Heart left ventricle (tissue), 16 donors: ENCODE results near the gene CRELD2. TPM values are rescaled to one million over a fixed set of nuclear protein-coding genes. Genes with fewer than 3 reads are reported as not detected.

Source experiments
- ATAC-seq, 4 donors: fragments of 200-7000 bp; cut with Tn5 transposase; one replicate each; pipeline ENCODE4 v1.9.1; 2020 to 2022; ENCODE audit warnings: moderate library complexity in 4 of 4, mild to moderate bottlenecking in 3 of 4, moderate number of reproducible peaks in 1 of 4
- DNase-seq, 5 donors: peaks; one replicate each; pipeline ENCODE4 v3.0.0-alpha.2; 2020
- H3K27ac ChIP-seq, 12 donors: fragments of 200-600 bp; sonication (generic) in 4 of 12; one replicate each; pipeline versions ENCODE4 v1.5.0 to v1.8.0; 2016 to 2022; ENCODE audit warnings: mild to moderate bottlenecking in 2 of 12
- H3K27me3 ChIP-seq, 9 donors: fragments of 200-600 bp; sonication (generic) in 2 of 9; one replicate each; pipeline versions ENCODE4 v1.5.1 to v1.8.0; 2016 to 2022; ENCODE audit warnings: mild to moderate bottlenecking in 3 of 9
- H3K36me3 ChIP-seq, 9 donors: fragments of 200-600 bp; sonication (generic) in 2 of 9; one replicate each; pipeline versions ENCODE4 v1.5.0 to v1.8.0; 2018 to 2022; ENCODE audit warnings: mild to moderate bottlenecking in 2 of 9
- H3K4me1 ChIP-seq, 12 donors: fragments of 200-600 bp; sonication (generic) in 4 of 12; one replicate each; pipeline versions ENCODE4 v1.5.0 to v1.8.0; 2016 to 2022; ENCODE audit warnings: mild to moderate bottlenecking in 3 of 12
- H3K4me3 ChIP-seq, 12 donors: fragments of 200-600 bp; sonication (generic) in 4 of 12; one replicate each; pipeline versions ENCODE4 v1.5.0 to v1.8.0; 2017 to 2022; ENCODE audit warnings: mild to moderate bottlenecking in 9 of 12, moderate library complexity in 4 of 12
- H3K9me3 ChIP-seq, 12 donors: fragments of 200-600 bp; sonication (generic) in 4 of 12; one replicate each; pipeline versions ENCODE4 v1.5.0 to v1.8.0; 2016 to 2022; ENCODE audit warnings: mild to moderate bottlenecking in 1 of 12
- POLR2A ChIP-seq, 2 donors: fragments of 450-650 bp; IDR thresholded peaks; one replicate each; pipeline ENCODE4 v1.6.1; 2017; ENCODE audit warnings: antibody characterized with exemption in 2 of 2, mild to moderate bottlenecking in 2 of 2, moderate library complexity in 2 of 2
- WGBS, 4 donors: extraction: QIAGEN DNeasy Blood & Tissue Kit in 2 of 4; methylation state at CpG; one replicate each; pipeline versions ENCODE4 v1.1.5 to v1.1.7; 2013 to 2018; 5-methylcytosine and 5-hydroxymethylcytosine counted together
- intact Hi-C, 10 donors: fragments of 100-400 bp; cut with DNase I; formaldehyde crosslinking; loops; one replicate each; pipeline versions ENCODE4 v1.11.1 to v1.14.2; 2022
- polyA plus RNA-seq, 2 donors: library from polyadenylated mRNA; stranded (reverse); fragments of 200-250 nt; gene quantifications; one replicate each; pipeline ENCODE4 v1.2.3, GENCODE V29; 2013
- total RNA-seq, 9 donors: library from RNA; depleted of rRNA in 2 of 9; stranded (reverse); fragments of >200 nt in 2 of 9; fragmentation: NEBNext Ultra II Directional in 3 of 9; extraction: Animal tissue kit (Norgen Biotek cat#: 25700) in 3 of 9; gene quantifications; one replicate each; pipeline versions ENCODE4 v1.1.0 to v1.2.4, GENCODE V29; 2016 to 2023
- TF ChIP-seq, protein P1 (sequence below), 12 donors: fragments of 200-600 bp; sonication (generic) in 4 of 12; IDR thresholded peaks; one replicate each; pipeline versions ENCODE4 v1.5.0 to v1.8.0; 2018 to 2022; ENCODE audit warnings: antibody characterized with exemption in 12 of 12, mild to moderate bottlenecking in 5 of 12
- donor health status: ischemic (EF 13 %, LVEDD 7.1; RV severe dilation, severe dysfunction).
- donor health status: healthy with polysubstance abuse.
- donor health status: DM: no; HTN: yes; CAD: no.
- donor health status: DM: no; HTN: no; CAD: no.
- donor health status: ischemic (EF 25% LVEDD 6.9; RV normal size, moderate dysfunction).
- donor health status: ischemic (EF 25% LVEDD 5.7; RV mildly dilated, moderate dysfunction).
- donor health status: healthy.
- donor health status: DM: yes; HTN: yes; CAD: no.
- donor health status: ischemic (EF 35%, LVEDD 5.7; RV mildly dilated, moderate dysfunction).
- donor health status: nonischemic (EF 11% LVEDD 7.7; RV severe dilation, severe dysfunction).
- donor health status: DM: yes; HTN: yes; CAD: no.
- donor health status: PGD.
- donor health status: ischemic (EF 29% LVEDD 5.4; RV normal size, mild dysfunction).
- donor health status: nonischemic (EF 23%, LVEDD 6.1; RV moderate dilation, normal function).

CRELD2 gene
- total and polyA plus RNA-seq, 11 donors: 15.0 to 70.3 (median 21.6) TPM

DNA sequence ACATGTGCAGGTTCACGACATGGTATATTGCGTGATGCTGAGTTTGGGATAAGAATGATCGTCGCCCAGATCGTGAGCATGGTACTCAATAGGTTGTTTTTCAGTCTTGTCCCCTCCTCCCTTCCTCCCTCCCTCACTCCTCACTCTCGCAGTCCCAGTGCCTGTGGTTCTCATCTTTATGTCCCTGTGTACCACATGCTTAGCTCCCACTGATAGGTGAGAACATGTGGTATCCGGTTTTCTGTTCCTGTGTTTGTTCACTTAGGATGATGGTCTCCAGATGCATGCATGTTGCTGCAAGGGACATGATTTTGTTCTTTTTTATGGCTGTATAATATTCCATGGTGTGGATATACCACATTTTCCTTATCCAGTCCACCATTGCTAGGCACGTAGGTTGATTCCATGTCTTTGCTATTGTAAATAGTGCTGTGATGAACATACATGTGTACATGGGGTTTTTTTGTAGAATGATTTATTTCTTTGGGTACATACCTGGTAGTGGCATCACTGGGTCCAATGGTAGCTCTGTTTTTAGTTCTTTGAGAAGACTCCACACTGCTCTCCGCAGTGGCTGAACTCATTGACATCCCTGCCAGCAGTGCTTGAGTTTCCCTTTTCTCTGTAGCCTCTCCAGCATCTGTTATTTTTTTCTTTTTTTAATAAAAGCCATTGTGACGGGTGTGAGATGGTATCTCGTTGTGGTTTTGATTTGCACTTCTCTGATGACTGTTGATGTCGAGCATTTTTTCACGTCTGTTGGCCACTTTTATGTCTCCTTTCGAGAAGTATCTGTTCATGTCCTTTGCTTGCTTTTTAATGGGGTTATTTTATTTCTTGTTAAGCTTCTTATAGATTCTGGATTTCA is 48.4 kb upstream of the CRELD2 start:
- 85 to 95% (median 88%) methylated on average over 14 of the region's 14 CpGs for WGBS, 4 donors
- TF ChIP-seq, protein P1, sequence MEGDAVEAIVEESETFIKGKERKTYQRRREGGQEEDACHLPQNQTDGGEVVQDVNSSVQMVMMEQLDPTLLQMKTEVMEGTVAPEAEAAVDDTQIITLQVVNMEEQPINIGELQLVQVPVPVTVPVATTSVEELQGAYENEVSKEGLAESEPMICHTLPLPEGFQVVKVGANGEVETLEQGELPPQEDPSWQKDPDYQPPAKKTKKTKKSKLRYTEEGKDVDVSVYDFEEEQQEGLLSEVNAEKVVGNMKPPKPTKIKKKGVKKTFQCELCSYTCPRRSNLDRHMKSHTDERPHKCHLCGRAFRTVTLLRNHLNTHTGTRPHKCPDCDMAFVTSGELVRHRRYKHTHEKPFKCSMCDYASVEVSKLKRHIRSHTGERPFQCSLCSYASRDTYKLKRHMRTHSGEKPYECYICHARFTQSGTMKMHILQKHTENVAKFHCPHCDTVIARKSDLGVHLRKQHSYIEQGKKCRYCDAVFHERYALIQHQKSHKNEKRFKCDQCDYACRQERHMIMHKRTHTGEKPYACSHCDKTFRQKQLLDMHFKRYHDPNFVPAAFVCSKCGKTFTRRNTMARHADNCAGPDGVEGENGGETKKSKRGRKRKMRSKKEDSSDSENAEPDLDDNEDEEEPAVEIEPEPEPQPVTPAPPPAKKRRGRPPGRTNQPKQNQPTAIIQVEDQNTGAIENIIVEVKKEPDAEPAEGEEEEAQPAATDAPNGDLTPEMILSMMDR (IDR thresholded peaks at IDR 0.05): no peak
- no peak for TF ChIP-seq POLR2A (IDR thresholded peaks at IDR 0.05)
- ATAC-seq: no peak
- DNase-seq: no peak
- peaks cover 0 to 7% (median 0%) of the 10 kb centered on the region in 9 donors for H3K36me3 ChIP-seq
- no peak overlapping the region for H3K4me3 ChIP-seq
- H3K4me1 ChIP-seq: no peaks in the 10 kb centered on the region
- intact Hi-C loops: no loop called here
- H3K27me3 ChIP-seq: no peaks in the 10 kb centered on the region
- peaks cover 0 to 54% (median 26%) of the 10 kb centered on the region in 12 donors for H3K9me3 ChIP-seq
- peak overlapping the region in 1 of 12 donors; percentile 1 for H3K27ac ChIP-seq

- no peak for ATAC-seq
- H3K27ac ChIP-seq: no peak overlapping the region
- no peaks in the 10 kb centered on the region for H3K27me3 ChIP-seq
- H3K4me1 ChIP-seq: no peaks in the 10 kb centered on the region
- 94 to 98% (median 97%) methylated on average over 4 of the region's 4 CpGs for WGBS, 4 donors
- intact Hi-C loops: no loop called here
- peaks cover 0 to 10% (median 0%) of the 10 kb centered on the region in 9 donors for H3K36me3 ChIP-seq
- DNase-seq: no peak
- no peak overlapping the region for H3K4me3 ChIP-seq
- peaks cover 0 to 40% (median 13%) of the 10 kb centered on the region in 12 donors for H3K9me3 ChIP-seq
- TF ChIP-seq, protein P1 (IDR thresholded peaks at IDR 0.05): no peak
- TF ChIP-seq POLR2A (IDR thresholded peaks at IDR 0.05): no peak
These were observed 47.0 kb upstream of the CRELD2 start for GRCh38 chr22:49871482-49871881.

DNA sequence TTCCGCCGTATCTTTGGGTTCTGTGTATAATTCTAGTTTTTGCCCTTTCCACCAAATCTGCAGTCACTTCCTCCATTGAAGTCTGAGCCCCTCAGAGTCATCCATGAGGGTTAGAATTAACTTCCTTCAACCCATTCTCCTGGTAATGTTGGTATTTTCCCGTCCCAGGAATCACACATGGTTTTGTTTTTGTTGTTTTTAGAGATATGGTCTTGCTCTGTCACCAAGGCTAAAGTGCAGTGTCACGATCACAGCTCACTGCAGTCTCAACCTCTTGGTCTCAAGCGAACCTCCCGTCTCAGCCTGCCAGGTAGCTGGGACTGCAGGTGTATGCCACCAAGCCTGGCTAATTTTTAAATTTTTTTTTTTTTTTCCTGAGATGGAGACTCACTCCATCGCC is 46.1 kb upstream of the CRELD2 start:
- WGBS, 4 donors: 89 to 93% (median 92%) methylated on average over 7 of the region's 7 CpGs
- no peak for ATAC-seq
- no peak overlapping the region for H3K4me3 ChIP-seq
- intact Hi-C loops: no loop called here
- H3K9me3 ChIP-seq: peaks cover 0 to 31% (median 7%) of the 10 kb centered on the region in 12 donors
- H3K27me3 ChIP-seq: no peaks in the 10 kb centered on the region
- no peak for DNase-seq
- H3K36me3 ChIP-seq: peaks cover 0 to 11% (median 0%) of the 10 kb centered on the region in 9 donors
- no peak overlapping the region for H3K27ac ChIP-seq
- no peak for TF ChIP-seq POLR2A (IDR thresholded peaks at IDR 0.05)
- TF ChIP-seq, protein P1 (IDR thresholded peaks at IDR 0.05): no peak
- no peaks in the 10 kb centered on the region for H3K4me1 ChIP-seq

DNA sequence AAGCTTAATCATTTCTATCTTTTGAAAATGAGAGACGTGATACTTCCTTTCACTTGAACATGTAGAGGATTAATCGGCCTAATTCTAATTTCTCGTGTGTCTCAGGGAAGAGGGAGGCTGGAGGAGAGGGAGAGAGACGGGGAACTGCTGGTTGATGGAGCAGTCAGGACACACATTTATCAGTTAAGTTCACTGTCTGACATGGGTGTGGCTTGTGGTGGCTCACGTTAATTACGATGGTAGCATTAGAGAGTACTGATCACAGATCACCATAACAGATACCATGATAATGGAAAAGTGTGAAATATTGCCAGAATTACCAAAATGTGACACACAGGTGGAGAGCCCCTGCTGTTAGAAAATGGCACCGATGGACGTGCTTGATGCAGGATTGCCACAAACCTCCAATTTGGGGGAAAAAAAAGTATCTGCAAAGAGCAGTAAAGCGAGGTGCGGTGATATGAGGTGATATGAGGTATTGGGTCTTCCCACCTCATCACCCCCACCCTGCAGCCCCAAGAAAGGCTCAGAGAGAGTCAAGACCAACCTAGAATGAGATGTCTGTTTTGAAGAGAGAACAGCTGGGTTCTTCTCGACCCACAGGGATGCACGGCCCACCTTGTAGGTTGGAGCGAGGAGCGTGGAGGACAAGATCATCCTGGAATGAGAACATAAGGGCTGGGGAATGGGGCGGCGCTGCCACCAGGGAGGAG is 45.0 kb upstream of the CRELD2 start:
- Histone ChIP-seq H3K27me3 (no peaks in the 10 kb centered on the region), H3K36me3 (peaks cover 0 to 12% (median 5%) of the 10 kb centered on the region in 9 donors), H3K4me3 (no peak overlapping the region), H3K27ac (no peak overlapping the region), H3K4me1 (no peaks in the 10 kb centered on the region), H3K9me3 (peaks cover 0 to 21% (median 7%) of the 10 kb centered on the region in 12 donors)
- WGBS, 4 donors: 87 to 91% (median 89%) methylated on average over 15 to 16 of the region's 16 CpGs
- TF ChIP-seq, protein P1 (IDR thresholded peaks at IDR 0.05): no peak
- no peak for TF ChIP-seq POLR2A (IDR thresholded peaks at IDR 0.05)
- intact Hi-C loops: no loop called here
- DNase-seq (no peak), ATAC-seq (no peak)
